ENCODE measurements around the gene SHOX.

SHOX gene

DNA sequence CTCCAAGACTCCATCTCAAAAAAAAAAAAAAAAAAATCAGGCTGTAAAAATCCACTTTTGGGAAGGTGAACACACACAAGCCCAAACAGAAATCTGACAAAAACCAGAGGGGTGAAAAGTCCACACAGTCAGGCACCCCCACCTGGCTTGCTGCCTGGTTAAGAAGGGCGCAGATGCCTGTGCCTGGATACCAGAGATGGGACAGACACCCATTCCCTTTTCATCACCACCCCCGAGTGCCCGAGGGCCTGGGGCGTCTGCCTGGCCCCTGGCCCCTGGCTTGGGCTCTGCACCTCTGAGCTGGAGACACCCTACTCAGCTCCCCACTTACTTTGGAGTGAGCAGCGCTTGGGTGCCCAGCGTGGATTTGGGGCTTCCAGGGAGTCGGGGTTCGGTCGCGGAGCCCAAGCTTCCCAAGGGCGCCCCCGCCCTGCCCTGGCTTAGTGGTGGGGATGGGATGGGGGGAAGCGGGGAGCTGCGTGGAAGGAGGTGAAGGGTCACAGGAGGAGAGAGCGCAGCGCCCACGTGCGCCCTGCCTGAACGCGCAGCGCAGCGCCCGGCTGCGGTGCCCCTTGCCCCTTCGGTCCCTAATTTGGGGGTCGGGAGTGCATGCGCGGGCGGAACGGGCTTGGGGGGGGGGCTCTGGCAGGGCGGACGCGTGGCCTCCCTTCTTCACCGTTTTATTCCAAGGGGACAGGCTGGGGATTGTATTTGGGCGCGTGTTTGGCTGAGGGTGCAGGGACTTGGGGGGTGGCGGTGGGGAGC is 11.3 kb downstream of the SHOX start:
- no peak overlapping the region for H3K27ac ChIP-seq (ENCODE audit: low read depth, low read length, severe bottlenecking)
- no peaks in the 10 kb centered on the region for H3K9me3 ChIP-seq (ENCODE audit: control insufficient read depth, low read length)
- no peak overlapping the region for H3K4me3 ChIP-seq (ENCODE audit: extremely low read depth, insufficient read depth, low read length, poor library complexity, severe bottlenecking)
- WGBS, 2 experiments (ENCODE audit: insufficient coverage in 2 of 2): 6 to 40% methylated on average over 1 to 13 of the region's 37 CpGs
- H3K36me3 ChIP-seq (ENCODE audit: control insufficient read depth, insufficient read depth, low read length): no peaks in the 10 kb centered on the region
- peaks cover 3% of the 10 kb centered on the region for H3K4me1 ChIP-seq (ENCODE audit: control insufficient read depth, insufficient read depth, low read length, poor library complexity, severe bottlenecking)

DNA sequence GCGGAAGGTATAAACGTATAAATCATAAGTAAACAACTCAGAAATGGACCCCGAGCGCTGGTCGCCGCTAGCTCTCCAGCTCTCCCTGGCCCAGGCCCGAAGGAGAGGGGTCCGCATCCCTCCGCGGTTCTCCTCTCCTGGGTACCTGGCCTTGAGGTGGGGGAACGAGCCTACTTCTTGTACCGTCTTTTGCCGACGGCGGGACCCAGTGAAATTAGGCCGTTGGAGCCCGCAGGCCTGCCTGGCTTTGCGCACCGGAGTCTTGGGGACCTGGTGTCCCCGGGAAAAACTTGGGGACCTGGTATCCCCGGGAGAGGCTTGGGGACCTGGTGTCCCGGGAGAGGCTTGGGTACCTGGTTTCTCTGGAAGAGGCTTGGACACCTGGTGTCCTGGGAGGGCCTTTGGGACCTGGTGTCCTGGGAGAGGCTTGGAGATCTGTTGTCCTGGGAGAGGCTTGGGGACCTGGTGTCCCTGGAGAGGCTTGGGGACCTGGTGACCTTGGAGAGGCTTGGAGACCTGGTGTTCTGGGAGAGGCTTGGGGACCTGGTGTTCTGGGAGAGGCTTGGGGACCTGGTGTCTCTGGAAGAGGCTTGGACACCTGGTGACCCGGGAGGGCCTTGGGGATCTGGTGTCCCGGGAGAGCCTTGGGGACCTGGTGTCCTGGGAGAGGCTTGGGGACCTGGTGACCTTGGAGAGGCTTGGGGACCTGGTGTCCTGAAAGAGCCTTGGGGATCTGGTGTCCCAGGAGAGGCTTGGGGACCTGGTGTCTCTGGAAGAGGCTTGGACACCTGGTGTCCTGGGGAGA is 12.0 kb downstream of the SHOX start:
- no peaks in the 10 kb centered on the region for H3K36me3 ChIP-seq (ENCODE audit: control insufficient read depth, insufficient read depth, low read length)
- no peaks in the 10 kb centered on the region for H3K9me3 ChIP-seq (ENCODE audit: control insufficient read depth, low read length)
- peaks cover 3% of the 10 kb centered on the region for H3K4me1 ChIP-seq (ENCODE audit: control insufficient read depth, insufficient read depth, low read length, poor library complexity, severe bottlenecking)
- H3K4me3 ChIP-seq (ENCODE audit: extremely low read depth, insufficient read depth, low read length, poor library complexity, severe bottlenecking): no peak overlapping the region
- no peak overlapping the region for H3K27ac ChIP-seq (ENCODE audit: low read depth, low read length, severe bottlenecking)
- 18 to 23% methylated on average over 22 to 23 of the region's 24 CpGs for WGBS, 2 experiments (ENCODE audit: insufficient coverage in 2 of 2)

DNA sequence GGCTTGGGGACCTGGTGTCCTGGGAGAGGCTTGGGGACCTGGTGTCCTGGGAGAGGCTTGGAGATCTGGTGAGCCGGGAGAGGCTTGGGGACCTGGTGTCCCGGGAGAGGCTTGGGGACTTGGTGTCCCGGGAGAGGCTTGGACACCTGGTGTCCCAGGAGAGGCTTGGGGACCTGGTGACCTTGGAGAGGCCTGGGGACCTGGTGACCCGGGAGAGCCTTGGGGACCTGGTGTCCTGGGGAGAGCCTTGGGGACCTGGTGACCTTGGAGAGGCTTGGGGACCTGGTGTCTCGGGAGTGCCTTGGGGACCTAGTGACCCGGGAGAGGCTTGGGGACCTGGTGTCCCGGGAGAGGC is 12.6 kb downstream of the SHOX start:
- H3K4me3 ChIP-seq (ENCODE audit: extremely low read depth, insufficient read depth, low read length, poor library complexity, severe bottlenecking): no peak overlapping the region
- H3K9me3 ChIP-seq (ENCODE audit: control insufficient read depth, low read length): no peaks in the 10 kb centered on the region
- H3K27ac ChIP-seq (ENCODE audit: low read depth, low read length, severe bottlenecking): no peak overlapping the region
- 58 to 72% methylated on average over 2 to 6 of the region's 7 CpGs for WGBS, 2 experiments (ENCODE audit: insufficient coverage in 2 of 2)
- H3K36me3 ChIP-seq (ENCODE audit: control insufficient read depth, insufficient read depth, low read length): no peaks in the 10 kb centered on the region
- peaks cover 3% of the 10 kb centered on the region for H3K4me1 ChIP-seq (ENCODE audit: control insufficient read depth, insufficient read depth, low read length, poor library complexity, severe bottlenecking)

DNA sequence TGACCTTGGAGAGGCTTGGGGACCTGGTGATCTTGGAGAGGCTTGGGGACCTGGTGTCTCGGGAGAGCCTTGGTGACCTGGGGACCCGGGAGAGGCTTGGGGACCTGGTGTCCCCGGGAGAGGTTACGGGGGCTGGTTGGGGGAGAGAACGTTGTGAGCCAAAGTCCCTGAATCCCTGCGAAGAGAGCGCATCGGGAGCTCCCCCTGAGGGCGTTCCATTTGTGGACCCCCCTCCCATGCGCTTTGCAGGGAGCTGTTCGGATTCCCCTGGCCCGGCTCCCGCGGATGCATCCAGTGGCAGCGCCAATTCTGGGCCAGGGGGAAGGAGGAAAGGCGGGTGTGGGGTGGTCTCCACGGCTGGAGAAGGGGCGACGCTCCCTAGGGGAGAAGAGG is 13.3 kb downstream of the SHOX start:
- Histone ChIP-seq H3K4me3 (ENCODE audit: extremely low read depth, insufficient read depth, low read length, poor library complexity, severe bottlenecking) (no peak overlapping the region), H3K9me3 (ENCODE audit: control insufficient read depth, low read length) (no peaks in the 10 kb centered on the region), H3K27ac (ENCODE audit: low read depth, low read length, severe bottlenecking) (no peak overlapping the region), H3K4me1 (ENCODE audit: control insufficient read depth, insufficient read depth, low read length, poor library complexity, severe bottlenecking) (peaks cover 3% of the 10 kb centered on the region), H3K36me3 (ENCODE audit: control insufficient read depth, insufficient read depth, low read length) (no peaks in the 10 kb centered on the region)
- 0 to 11% methylated on average over 1 to 15 of the region's 19 CpGs for WGBS, 2 experiments (ENCODE audit: insufficient coverage in 2 of 2)

DNA sequence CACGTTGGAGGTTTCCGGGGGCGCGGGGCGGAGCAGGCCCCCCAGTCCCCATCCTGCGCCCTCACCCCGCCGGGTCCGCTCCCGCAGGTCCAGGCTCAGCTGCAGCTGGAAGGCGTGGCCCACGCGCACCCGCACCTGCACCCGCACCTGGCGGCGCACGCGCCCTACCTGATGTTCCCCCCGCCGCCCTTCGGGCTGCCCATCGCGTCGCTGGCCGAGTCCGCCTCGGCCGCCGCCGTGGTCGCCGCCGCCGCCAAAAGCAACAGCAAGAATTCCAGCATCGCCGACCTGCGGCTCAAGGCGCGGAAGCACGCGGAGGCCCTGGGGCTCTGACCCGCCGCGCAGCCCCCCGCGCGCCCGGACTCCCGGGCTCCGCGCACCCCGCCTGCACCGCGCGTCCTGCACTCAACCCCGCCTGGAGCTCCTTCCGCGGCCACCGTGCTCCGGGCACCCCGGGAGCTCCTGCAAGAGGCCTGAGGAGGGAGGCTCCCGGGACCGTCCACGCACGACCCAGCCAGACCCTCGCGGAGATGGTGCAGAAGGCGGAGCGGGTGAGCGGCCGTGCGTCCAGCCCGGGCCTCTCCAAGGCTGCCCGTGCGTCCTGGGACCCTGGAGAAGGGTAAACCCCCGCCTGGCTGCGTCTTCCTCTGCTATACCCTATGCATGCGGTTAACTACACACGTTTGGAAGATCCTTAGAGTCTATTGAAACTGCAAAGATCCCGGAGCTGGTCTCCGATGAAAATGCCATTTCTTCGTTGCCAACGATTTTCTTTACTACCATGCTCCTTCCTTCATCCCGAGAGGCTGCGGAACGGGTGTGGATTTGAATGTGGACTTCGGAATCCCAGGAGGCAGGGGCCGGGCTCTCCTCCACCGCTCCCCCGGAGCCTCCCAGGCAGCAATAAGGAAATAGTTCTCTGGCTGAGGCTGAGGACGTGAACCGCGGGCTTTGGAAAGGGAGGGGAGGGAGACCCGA is 14.0 kb downstream of the SHOX start:
- WGBS, 2 experiments (ENCODE audit: insufficient coverage in 2 of 2): 2% methylated on average over 74 to 77 of the region's 95 CpGs
- peaks cover 3% of the 10 kb centered on the region for H3K4me1 ChIP-seq (ENCODE audit: control insufficient read depth, insufficient read depth, low read length, poor library complexity, severe bottlenecking)
- no peaks in the 10 kb centered on the region for H3K9me3 ChIP-seq (ENCODE audit: control insufficient read depth, low read length)
- no peaks in the 10 kb centered on the region for H3K36me3 ChIP-seq (ENCODE audit: control insufficient read depth, insufficient read depth, low read length)
- H3K27ac ChIP-seq (ENCODE audit: low read depth, low read length, severe bottlenecking): no peak overlapping the region
- no peak overlapping the region for H3K4me3 ChIP-seq (ENCODE audit: extremely low read depth, insufficient read depth, low read length, poor library complexity, severe bottlenecking)

DNA sequence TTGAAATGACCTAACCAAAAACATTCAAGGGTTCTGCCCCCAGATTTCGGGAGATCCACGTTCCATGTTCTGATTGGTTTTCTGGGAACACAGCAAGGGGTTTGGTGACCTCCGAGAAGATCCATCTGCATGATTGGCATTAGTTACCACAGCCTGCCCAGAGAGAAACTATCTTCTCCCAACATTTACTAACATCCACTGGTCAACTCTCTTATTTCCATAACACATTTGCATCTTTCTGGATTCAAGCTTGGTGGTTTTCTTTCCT is 15.6 kb downstream of the SHOX start:
- no peak overlapping the region for H3K27ac ChIP-seq (ENCODE audit: low read depth, low read length, severe bottlenecking)
- 50 to 81% methylated on average over 3 of the region's 3 CpGs for WGBS, 2 experiments (ENCODE audit: insufficient coverage in 2 of 2)
- no peaks in the 10 kb centered on the region for H3K36me3 ChIP-seq (ENCODE audit: control insufficient read depth, insufficient read depth, low read length)
- H3K4me3 ChIP-seq (ENCODE audit: extremely low read depth, insufficient read depth, low read length, poor library complexity, severe bottlenecking): no peak overlapping the region
- no peaks in the 10 kb centered on the region for H3K9me3 ChIP-seq (ENCODE audit: control insufficient read depth, low read length)
- peaks cover 3% of the 10 kb centered on the region for H3K4me1 ChIP-seq (ENCODE audit: control insufficient read depth, insufficient read depth, low read length, poor library complexity, severe bottlenecking)

DNA sequence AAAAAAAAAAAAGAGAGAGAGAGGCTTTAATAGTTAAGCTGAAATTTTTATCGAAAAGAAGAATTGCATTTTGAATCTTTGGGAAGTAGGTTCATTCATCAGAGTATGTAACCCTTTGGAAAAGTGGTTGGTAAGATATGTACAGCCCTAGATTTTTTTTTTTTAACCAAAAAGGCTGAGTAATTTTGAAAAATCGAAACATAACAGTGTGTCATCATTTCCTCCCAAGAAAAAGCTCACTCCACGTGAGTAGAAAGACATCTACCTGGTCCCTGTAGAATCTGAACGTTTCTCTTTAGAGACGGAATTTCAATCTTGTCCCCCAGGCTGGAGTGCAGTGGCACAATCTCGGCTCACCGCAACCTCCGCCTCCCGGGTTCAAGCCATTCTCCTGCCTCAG is 16.2 kb downstream of the SHOX start:
- no peaks in the 10 kb centered on the region for H3K36me3 ChIP-seq (ENCODE audit: control insufficient read depth, insufficient read depth, low read length)
- no peak overlapping the region for H3K4me3 ChIP-seq (ENCODE audit: extremely low read depth, insufficient read depth, low read length, poor library complexity, severe bottlenecking)
- H3K27ac ChIP-seq (ENCODE audit: low read depth, low read length, severe bottlenecking): no peak overlapping the region
- H3K9me3 ChIP-seq (ENCODE audit: control insufficient read depth, low read length): no peaks in the 10 kb centered on the region
- H3K4me1 ChIP-seq (ENCODE audit: control insufficient read depth, insufficient read depth, low read length, poor library complexity, severe bottlenecking): peaks cover 3% of the 10 kb centered on the region
- 76 to 85% methylated on average over 4 of the region's 9 CpGs for WGBS, 2 experiments (ENCODE audit: insufficient coverage in 2 of 2)

DNA sequence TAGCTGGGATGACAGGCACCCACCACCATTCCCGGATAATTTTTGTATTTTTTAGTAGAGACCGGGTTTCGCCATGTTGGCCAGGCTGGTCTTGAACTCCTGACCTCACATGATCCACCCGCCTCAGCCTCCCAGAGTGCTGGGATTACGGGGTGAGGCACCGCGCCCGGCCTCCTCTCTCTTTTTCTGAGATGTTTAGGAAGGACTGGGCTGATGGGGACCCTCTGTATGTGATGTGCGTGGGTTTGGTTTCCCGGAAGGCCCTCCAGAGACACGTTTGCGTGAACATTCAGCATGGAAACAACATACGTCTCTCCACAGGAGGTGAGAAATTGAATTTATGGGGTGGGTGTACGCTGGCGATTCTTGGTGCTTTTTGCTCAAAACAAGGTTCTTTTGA is 18.6 kb downstream of the SHOX start:
- H3K4me1 ChIP-seq (ENCODE audit: control insufficient read depth, insufficient read depth, low read length, poor library complexity, severe bottlenecking): peaks cover 3% of the 10 kb centered on the region
- H3K4me3 ChIP-seq (ENCODE audit: extremely low read depth, insufficient read depth, low read length, poor library complexity, severe bottlenecking): no peak overlapping the region
- WGBS, 2 experiments (ENCODE audit: insufficient coverage in 2 of 2): 87 to 90% methylated on average over 8 to 12 of the region's 15 CpGs

DNA sequence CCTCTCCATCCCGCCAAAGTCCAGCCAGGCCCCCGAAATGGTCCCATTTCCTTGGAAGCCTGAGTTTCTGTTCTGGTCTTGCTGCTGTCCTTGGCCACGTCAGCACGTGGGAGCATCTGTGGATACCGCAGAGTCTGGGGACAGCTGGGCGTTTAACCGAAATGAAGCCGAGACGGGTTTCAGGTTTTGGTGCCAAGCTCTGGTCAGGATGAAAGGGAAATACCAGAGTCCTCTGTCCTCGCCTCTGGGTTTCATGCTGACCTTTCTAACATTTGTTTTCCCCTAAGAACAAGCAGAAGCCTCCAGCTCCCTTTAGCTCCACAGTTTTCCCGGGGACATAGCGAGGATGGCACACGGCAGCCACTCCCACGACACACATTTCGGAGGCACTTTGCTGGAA is 19.7 kb downstream of the SHOX start:
- no peaks in the 10 kb centered on the region for H3K4me1 ChIP-seq (ENCODE audit: control insufficient read depth, insufficient read depth, low read length, poor library complexity, severe bottlenecking)
- H3K9me3 ChIP-seq (ENCODE audit: control insufficient read depth, low read length): no peaks in the 10 kb centered on the region
- no peaks in the 10 kb centered on the region for H3K36me3 ChIP-seq (ENCODE audit: control insufficient read depth, insufficient read depth, low read length)
- H3K4me3 ChIP-seq (ENCODE audit: extremely low read depth, insufficient read depth, low read length, poor library complexity, severe bottlenecking): no peak overlapping the region
- H3K27ac ChIP-seq (ENCODE audit: low read depth, low read length, severe bottlenecking): no peak overlapping the region
- 87 to 90% methylated on average over 10 to 15 of the region's 15 CpGs for WGBS, 2 experiments (ENCODE audit: insufficient coverage in 2 of 2)

More for the DNA sequence above, 18.6 kb downstream of the SHOX start:
- no peaks in the 10 kb centered on the region for H3K36me3 ChIP-seq (ENCODE audit: control insufficient read depth, insufficient read depth, low read length)
- H3K27ac ChIP-seq (ENCODE audit: low read depth, low read length, severe bottlenecking): no peak overlapping the region
- H3K9me3 ChIP-seq (ENCODE audit: control insufficient read depth, low read length): no peaks in the 10 kb centered on the region

DNA sequence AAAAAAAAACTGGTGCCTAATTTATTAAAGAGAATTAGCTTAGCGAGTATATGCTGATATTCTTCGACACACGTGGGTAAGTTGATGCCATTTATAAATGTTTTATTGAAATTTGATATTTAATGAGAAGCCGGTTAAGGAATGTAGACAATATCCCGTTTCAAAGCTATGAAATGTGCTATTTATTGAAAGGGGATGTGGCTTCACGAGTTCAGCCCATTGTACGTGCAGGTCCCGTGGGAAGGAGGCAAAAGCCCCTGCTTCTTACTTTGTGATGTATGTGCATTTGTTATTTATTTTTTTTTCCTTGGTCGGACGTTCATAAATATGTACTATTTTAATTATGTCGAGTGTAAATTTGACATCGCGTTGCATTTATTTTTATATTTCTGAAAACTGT is 20.2 kb downstream of the SHOX start:
- H3K4me3 ChIP-seq (ENCODE audit: extremely low read depth, insufficient read depth, low read length, poor library complexity, severe bottlenecking): no peak overlapping the region
- 89 to 98% methylated on average over 5 to 7 of the region's 13 CpGs for WGBS, 2 experiments (ENCODE audit: insufficient coverage in 2 of 2)

More for the DNA sequence above, 20.2 kb downstream of the SHOX start:
- Histone ChIP-seq H3K4me1 (ENCODE audit: control insufficient read depth, insufficient read depth, low read length, poor library complexity, severe bottlenecking) (no peaks in the 10 kb centered on the region), H3K36me3 (ENCODE audit: control insufficient read depth, insufficient read depth, low read length) (no peaks in the 10 kb centered on the region), H3K27ac (ENCODE audit: low read depth, low read length, severe bottlenecking) (no peak overlapping the region), H3K9me3 (ENCODE audit: control insufficient read depth, low read length) (no peaks in the 10 kb centered on the region)
